Measurements from ENCODE around the gene CUZD1.

- no peak for TF ChIP-seq POLR2A (IDR thresholded peaks at IDR 0.05)
- TF ChIP-seq, protein P1, sequence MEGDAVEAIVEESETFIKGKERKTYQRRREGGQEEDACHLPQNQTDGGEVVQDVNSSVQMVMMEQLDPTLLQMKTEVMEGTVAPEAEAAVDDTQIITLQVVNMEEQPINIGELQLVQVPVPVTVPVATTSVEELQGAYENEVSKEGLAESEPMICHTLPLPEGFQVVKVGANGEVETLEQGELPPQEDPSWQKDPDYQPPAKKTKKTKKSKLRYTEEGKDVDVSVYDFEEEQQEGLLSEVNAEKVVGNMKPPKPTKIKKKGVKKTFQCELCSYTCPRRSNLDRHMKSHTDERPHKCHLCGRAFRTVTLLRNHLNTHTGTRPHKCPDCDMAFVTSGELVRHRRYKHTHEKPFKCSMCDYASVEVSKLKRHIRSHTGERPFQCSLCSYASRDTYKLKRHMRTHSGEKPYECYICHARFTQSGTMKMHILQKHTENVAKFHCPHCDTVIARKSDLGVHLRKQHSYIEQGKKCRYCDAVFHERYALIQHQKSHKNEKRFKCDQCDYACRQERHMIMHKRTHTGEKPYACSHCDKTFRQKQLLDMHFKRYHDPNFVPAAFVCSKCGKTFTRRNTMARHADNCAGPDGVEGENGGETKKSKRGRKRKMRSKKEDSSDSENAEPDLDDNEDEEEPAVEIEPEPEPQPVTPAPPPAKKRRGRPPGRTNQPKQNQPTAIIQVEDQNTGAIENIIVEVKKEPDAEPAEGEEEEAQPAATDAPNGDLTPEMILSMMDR (IDR thresholded peaks at IDR 0.05): no peak
Observed at GRCh38 chr10:122830273-122830964, 15.2 kb downstream of the CUZD1 start.
